OCI-LY1 (cell line): Measurements from ENCODE around the gene UGT1A10.

ENCODE experiments used
- H2AFZ ChIP-seq: fragments of 200-600 bp; sonication (generic), shearing (Covaris generic); 2 replicates; pipeline ENCODE4 v1.6.0; 2014; ENCODE audit warnings: antibody characterized with exemption, mild to moderate bottlenecking, low read length
- H3F3A ChIP-seq: fragments of 200-600 bp; sonication (generic), shearing (Covaris generic); 2 replicates; pipeline ENCODE4 v1.6.0; 2014; ENCODE audit warnings: mild to moderate bottlenecking, antibody characterized with exemption, low read length, moderate library complexity; ENCODE audit not compliant: insufficient read depth
- H3K27ac ChIP-seq: fragments of 200-600 bp; sonication (generic); 2 replicates; pipeline ENCODE4 v1.5.1; 2014; ENCODE audit warnings: low read length, mixed run types, mild to moderate bottlenecking, low read depth; ENCODE audit not compliant: poor library complexity, severe bottlenecking
- H3K27me3 ChIP-seq: fragments of 200-600 bp; sonication (generic); 2 replicates; pipeline ENCODE4 v1.6.0; 2014; ENCODE audit warnings: antibody characterized with exemption, mild to moderate bottlenecking, low read length, moderate library complexity; ENCODE audit not compliant: insufficient read depth
- H3K36me3 ChIP-seq: fragments of 200-600 bp; sonication (generic); 2 replicates; pipeline ENCODE4 v1.6.1; 2014; ENCODE audit warnings: mild to moderate bottlenecking, antibody characterized with exemption, low read length, moderate library complexity, mixed read lengths; ENCODE audit not compliant: insufficient read depth
- H3K4me1 ChIP-seq: fragments of 200-600 bp; sonication (generic); 2 replicates; pipeline ENCODE4 v1.5.1; 2014; ENCODE audit warnings: mild to moderate bottlenecking, low read length, moderate library complexity; ENCODE audit not compliant: insufficient read depth, severe bottlenecking
- H3K4me2 ChIP-seq: fragments of 200-600 bp; sonication (generic), shearing (Covaris generic); 2 replicates; pipeline ENCODE4 v1.6.1; 2014; ENCODE audit warnings: low read length
- H3K4me3 ChIP-seq: fragments of 200-600 bp; sonication (generic); 2 replicates; pipeline ENCODE4 v1.5.1; 2014; ENCODE audit warnings: low read length, low read depth, mild to moderate bottlenecking, mixed read lengths; ENCODE audit not compliant: poor library complexity, severe bottlenecking
- H3K79me2 ChIP-seq: fragments of 200-600 bp; shearing (Covaris generic); 2 replicates; pipeline ENCODE4 v1.6.1; 2016; ENCODE audit warnings: mixed run types, low read length, mixed read lengths; ENCODE audit not compliant: insufficient read depth
- H3K9ac ChIP-seq: fragments of 200-600 bp; sonication (generic), shearing (Covaris generic); 2 replicates; pipeline ENCODE4 v1.6.1; 2014; ENCODE audit warnings: mild to moderate bottlenecking, low read length, mixed read lengths
- H3K9me2 ChIP-seq: fragments of 200-600 bp; sonication (generic), shearing (Covaris generic); 2 replicates; pipeline ENCODE4 v1.6.1; 2014; ENCODE audit warnings: low read depth, mild to moderate bottlenecking, low read length, mixed read lengths
- H3K9me3 ChIP-seq: fragments of 200-600 bp; shearing (Covaris generic); 2 replicates; pipeline ENCODE4 v1.6.1; 2014; ENCODE audit warnings: low read length, mixed read lengths
- H4K20me1 ChIP-seq: fragments of 200-600 bp; sonication (generic), shearing (Covaris generic); 2 replicates; pipeline ENCODE4 v1.6.0; 2016; ENCODE audit warnings: mild to moderate bottlenecking, low read length; ENCODE audit not compliant: insufficient read depth
- EZH2 ChIP-seq: fragments of 200-600 bp; sonication (generic), shearing (Covaris generic); IDR thresholded peaks from 2 replicates; pipeline ENCODE4 v1.8.0; 2017; ENCODE audit warnings: borderline replicate concordance, mixed run types, mild to moderate bottlenecking, antibody characterized with exemption, low read length, moderate library complexity, mixed read lengths
- TF ChIP-seq, protein P1 (sequence below): fragments of 200-600 bp; sonication (generic), shearing (Covaris generic); IDR thresholded peaks from 2 replicates; pipeline ENCODE4 v1.5.1; 2017; ENCODE audit warnings: mild to moderate bottlenecking, antibody characterized with exemption, low read length, moderate library complexity, mixed read lengths

Gene UGT1A10

GRCh38 chr2:233803994-233804393 lies 167.7 kb downstream of the UGT1A10 start:
- no peak overlapping the region for H3K4me2 ChIP-seq

DNA sequence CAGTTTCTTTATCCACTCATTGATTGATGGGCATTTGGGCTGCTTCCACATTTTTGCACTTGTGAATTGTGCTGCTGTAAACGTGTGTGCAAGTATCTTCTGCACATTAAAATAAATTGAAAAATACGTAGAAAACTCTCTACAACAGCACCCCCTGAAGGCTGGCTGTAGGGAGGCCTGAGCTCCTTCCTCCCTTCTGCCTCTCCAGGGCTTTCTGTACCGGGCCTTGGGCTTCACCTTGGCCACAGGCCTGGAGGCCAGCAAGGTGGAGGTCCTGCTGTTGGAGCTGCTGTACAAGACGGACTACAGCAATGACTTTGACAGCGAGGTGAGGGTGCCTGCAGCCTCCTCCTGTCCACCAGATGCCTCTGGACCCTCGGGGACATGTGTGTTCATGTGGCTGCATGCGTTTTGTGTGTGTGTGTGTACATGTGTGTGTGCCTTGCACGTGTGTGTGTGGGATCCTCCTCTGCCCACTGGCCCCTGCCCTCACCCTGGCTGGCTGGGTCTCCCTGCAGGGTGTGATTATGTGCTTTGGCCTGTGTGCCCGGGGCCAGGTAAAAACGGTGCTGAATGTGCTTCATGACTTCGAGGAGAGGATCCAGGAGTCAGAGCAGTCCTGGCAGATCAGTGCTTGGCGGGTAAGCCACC lies 171.1 kb downstream of the UGT1A10 start:
- H3K27me3 ChIP-seq = no peaks in the 10 kb centered on the region
- H3K36me3 ChIP-seq = no peaks in the 10 kb centered on the region; the same call in 1 of the 2 replicates
- H3K27ac ChIP-seq = no peak overlapping the region
- H3K4me3 ChIP-seq = no peak overlapping the region
- H4K20me1 ChIP-seq = no peaks in the 10 kb centered on the region
- no peaks in the 10 kb centered on the region for H3K9me2 ChIP-seq
- TF ChIP-seq EZH2 = no peak
- TF ChIP-seq, protein P1, sequence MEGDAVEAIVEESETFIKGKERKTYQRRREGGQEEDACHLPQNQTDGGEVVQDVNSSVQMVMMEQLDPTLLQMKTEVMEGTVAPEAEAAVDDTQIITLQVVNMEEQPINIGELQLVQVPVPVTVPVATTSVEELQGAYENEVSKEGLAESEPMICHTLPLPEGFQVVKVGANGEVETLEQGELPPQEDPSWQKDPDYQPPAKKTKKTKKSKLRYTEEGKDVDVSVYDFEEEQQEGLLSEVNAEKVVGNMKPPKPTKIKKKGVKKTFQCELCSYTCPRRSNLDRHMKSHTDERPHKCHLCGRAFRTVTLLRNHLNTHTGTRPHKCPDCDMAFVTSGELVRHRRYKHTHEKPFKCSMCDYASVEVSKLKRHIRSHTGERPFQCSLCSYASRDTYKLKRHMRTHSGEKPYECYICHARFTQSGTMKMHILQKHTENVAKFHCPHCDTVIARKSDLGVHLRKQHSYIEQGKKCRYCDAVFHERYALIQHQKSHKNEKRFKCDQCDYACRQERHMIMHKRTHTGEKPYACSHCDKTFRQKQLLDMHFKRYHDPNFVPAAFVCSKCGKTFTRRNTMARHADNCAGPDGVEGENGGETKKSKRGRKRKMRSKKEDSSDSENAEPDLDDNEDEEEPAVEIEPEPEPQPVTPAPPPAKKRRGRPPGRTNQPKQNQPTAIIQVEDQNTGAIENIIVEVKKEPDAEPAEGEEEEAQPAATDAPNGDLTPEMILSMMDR = peak; percentile 5; the same call in 1 of the 2 replicates
- H3K4me1 ChIP-seq = no peaks in the 10 kb centered on the region
- no peak overlapping the region for H2AFZ ChIP-seq
- no peak overlapping the region for H3K4me2 ChIP-seq
- H3K9ac ChIP-seq = no peak overlapping the region
- no peaks in the 10 kb centered on the region for H3F3A ChIP-seq
- H3K9me3 ChIP-seq = no peaks in the 10 kb centered on the region
- H3K79me2 ChIP-seq = no peaks in the 10 kb centered on the region

More at GRCh38 chr2:233803994-233804393, 167.7 kb downstream of the UGT1A10 start:
- Histone ChIP-seq H3K9me3 (no peaks in the 10 kb centered on the region), H3K4me1 (no peaks in the 10 kb centered on the region), H3K4me3 (no peak overlapping the region), H3K79me2 (no peaks in the 10 kb centered on the region), H2AFZ (no peak overlapping the region), H3K27me3 (no peaks in the 10 kb centered on the region), H3K27ac (no peak overlapping the region), H3K9ac (no peak overlapping the region), H3K9me2 (no peaks in the 10 kb centered on the region), H4K20me1 (no peaks in the 10 kb centered on the region), H3K36me3 (no peaks in the 10 kb centered on the region), H3F3A (no peaks in the 10 kb centered on the region)
- TF ChIP-seq, protein P1 = no peak
- no peak for TF ChIP-seq EZH2

DNA sequence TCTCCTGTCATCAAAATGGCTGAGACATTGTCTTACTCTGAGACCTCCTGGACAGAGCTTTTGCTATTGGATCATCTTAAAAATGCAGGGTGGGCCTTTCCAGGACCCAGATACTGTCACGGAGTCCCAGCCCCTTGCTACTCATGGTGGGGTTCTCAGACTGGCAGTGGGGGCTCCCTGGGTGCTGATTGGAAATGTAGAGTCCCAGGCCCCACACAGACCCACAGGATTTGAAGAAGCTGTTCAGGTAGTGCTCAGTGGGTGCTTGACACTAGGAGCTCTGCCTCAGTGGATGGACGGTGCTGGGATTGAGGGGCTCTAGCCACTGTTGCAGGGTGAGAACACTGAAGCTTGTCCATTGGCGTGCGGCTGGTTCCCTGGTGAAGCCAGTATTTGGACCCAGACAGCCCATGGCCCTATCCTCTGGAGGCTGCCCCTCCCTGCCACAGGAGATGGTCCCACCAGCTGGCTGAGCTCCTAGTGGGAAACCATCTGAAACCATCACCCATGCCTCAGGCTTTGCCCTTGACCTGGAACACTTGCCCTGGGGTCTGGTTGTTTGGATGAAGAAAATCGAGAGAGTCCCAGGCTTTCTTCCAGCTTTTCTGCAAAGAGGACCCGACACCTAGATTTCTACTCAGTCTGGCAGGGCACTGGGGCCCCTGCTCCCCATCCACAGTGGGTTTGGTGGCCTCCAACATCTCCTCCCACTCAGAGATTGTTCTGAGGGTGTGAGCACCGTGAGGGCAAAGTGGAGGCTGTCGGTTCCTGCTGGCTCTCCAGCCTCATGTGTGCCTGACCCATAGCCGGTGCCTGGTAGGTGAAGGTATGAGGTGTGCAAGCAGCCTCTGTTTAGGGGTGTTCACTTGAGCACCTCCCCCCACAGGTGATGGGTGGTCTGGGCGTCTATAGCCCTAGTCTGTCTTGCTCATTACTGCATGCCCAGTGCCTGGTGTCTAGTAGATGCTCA lies 172.0 kb downstream of the UGT1A10 start:
- no peak overlapping the region for H2AFZ ChIP-seq
- no peaks in the 10 kb centered on the region for H3K79me2 ChIP-seq
- H3K9ac ChIP-seq = no peak overlapping the region
- no peaks in the 10 kb centered on the region for H4K20me1 ChIP-seq
- H3K4me1 ChIP-seq = no peaks in the 10 kb centered on the region
- H3K27ac ChIP-seq = no peak overlapping the region
- H3K4me2 ChIP-seq = no peak overlapping the region
- H3K9me2 ChIP-seq = no peaks in the 10 kb centered on the region
- no peak overlapping the region for H3K4me3 ChIP-seq
- H3F3A ChIP-seq = no peaks in the 10 kb centered on the region
- H3K9me3 ChIP-seq = no peaks in the 10 kb centered on the region
- H3K36me3 ChIP-seq = no peaks in the 10 kb centered on the region; the same call in 1 of the 2 replicates
- no peaks in the 10 kb centered on the region for H3K27me3 ChIP-seq
- no peak for TF ChIP-seq EZH2
- TF ChIP-seq, protein P1 = no peak
